ENCODE results near the gene NMT1. TPM values are rescaled to one million over a fixed set of nuclear protein-coding genes. Genes with fewer than 3 reads are reported as not detected.

The NMT1 gene
- total RNA-seq, 4 donors from 2014 or later = 63.5 to 129 (median 69.1) TPM

- Histone ChIP-seq H3K27ac (peak overlapping the region in 1 of 4 donors; percentile 19), H3K27me3 (no peaks in the 10 kb centered on the region), H3K36me3 (peaks cover 0 to 97% of the 10 kb centered on the region in 2 donors), H3K9me3 (no peaks in the 10 kb centered on the region), H3K4me1 (peaks cover 0 to 50% (median 4%) of the 10 kb centered on the region in 3 donors), H3K4me3 (no peak overlapping the region)
- 76% methylated on average over 4 of the region's 8 CpGs; no CpG with 5 or more reads in 1 of the 2 donors for WGBS, 2 donors (ENCODE audit: low coverage in 1 of 2)
- TF ChIP-seq EP300 (IDR thresholded peaks at IDR 0.05) (no peak), POLR2A (IDR thresholded peaks at IDR 0.05) (no peak), POLR2AphosphoS5 (IDR thresholded peaks at IDR 0.05) (no peak)
- TF ChIP-seq, protein P1, sequence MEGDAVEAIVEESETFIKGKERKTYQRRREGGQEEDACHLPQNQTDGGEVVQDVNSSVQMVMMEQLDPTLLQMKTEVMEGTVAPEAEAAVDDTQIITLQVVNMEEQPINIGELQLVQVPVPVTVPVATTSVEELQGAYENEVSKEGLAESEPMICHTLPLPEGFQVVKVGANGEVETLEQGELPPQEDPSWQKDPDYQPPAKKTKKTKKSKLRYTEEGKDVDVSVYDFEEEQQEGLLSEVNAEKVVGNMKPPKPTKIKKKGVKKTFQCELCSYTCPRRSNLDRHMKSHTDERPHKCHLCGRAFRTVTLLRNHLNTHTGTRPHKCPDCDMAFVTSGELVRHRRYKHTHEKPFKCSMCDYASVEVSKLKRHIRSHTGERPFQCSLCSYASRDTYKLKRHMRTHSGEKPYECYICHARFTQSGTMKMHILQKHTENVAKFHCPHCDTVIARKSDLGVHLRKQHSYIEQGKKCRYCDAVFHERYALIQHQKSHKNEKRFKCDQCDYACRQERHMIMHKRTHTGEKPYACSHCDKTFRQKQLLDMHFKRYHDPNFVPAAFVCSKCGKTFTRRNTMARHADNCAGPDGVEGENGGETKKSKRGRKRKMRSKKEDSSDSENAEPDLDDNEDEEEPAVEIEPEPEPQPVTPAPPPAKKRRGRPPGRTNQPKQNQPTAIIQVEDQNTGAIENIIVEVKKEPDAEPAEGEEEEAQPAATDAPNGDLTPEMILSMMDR (IDR thresholded peaks at IDR 0.05) = no peak
- no peak for ATAC-seq
Observed at GRCh38 chr17:45104029-45104428, 42.9 kb downstream of the NMT1 start.

GRCh38 chr17:45104497-45104896 is 43.4 kb downstream of the NMT1 start:
- Histone ChIP-seq H3K4me3 (no peak overlapping the region), H3K9me3 (no peaks in the 10 kb centered on the region), H3K4me1 (peaks cover 0 to 50% (median under 1%) of the 10 kb centered on the region in 3 donors), H3K27ac (peak overlapping the region in 1 of 4 donors; percentile 19), H3K36me3 (peaks cover 0 to 99% of the 10 kb centered on the region in 2 donors), H3K27me3 (no peaks in the 10 kb centered on the region)
- TF ChIP-seq POLR2AphosphoS5 (IDR thresholded peaks at IDR 0.05) (no peak), POLR2A (IDR thresholded peaks at IDR 0.05) (no peak), EP300 (IDR thresholded peaks at IDR 0.05) (no peak)
- TF ChIP-seq, protein P1 (IDR thresholded peaks at IDR 0.05) = no peak
- WGBS, 2 donors (ENCODE audit: low coverage in 1 of 2) = 80% methylated on average over 1 of the region's 6 CpGs; no CpG with 5 or more reads in 1 of the 2 donors
- no peak for ATAC-seq

GRCh38 chr17:45104907-45105624 is 43.9 kb downstream of the NMT1 start:
- no peak for ATAC-seq
- Histone ChIP-seq H3K27me3 (no peaks in the 10 kb centered on the region), H3K4me3 (no peak overlapping the region), H3K27ac (peak overlapping the region in 2 of 4 donors; percentile 14 to 19), H3K9me3 (no peaks in the 10 kb centered on the region), H3K36me3 (peaks cover 0 to 93% of the 10 kb centered on the region in 2 donors), H3K4me1 (peaks cover 0 to 52% (median 0%) of the 10 kb centered on the region in 3 donors)
- no peak for TF ChIP-seq POLR2A (IDR thresholded peaks at IDR 0.05)
- WGBS, 2 donors (ENCODE audit: low coverage in 1 of 2) = 65% methylated on average over 4 of the region's 17 CpGs; no CpG with 5 or more reads in 1 of the 2 donors

DNA sequence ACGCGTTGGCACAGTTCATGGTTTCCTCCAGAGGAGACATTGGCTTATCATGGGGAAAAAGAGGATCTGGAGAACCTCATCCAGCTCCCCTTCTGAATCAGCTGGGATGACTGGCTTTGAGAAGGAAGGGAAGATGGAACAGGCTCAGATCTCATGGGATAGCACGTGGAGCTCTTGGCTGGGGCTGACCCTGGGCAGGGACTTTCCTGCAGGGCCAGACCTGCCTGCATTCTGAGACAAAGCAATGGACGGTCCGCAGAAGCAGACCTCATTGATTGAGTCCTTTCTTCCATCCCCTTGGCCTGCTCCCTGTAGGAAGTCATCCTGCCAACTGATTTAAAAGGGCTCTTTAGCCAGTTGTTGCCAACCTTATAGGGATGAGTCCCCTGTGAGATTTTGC is 45.0 kb downstream of the NMT1 start:
- Histone ChIP-seq H3K27me3 (no peaks in the 10 kb centered on the region), H3K9me3 (no peaks in the 10 kb centered on the region), H3K4me3 (no peak overlapping the region), H3K4me1 (peaks cover 0 to 63% (median 9%) of the 10 kb centered on the region in 3 donors), H3K36me3 (peaks cover 0 to 84% of the 10 kb centered on the region in 2 donors), H3K27ac (peak overlapping the region in 3 of 4 donors; percentile 49 to 85 (median 81))
- 83 to 100% methylated on average over 2 of the region's 5 CpGs for WGBS, 2 donors (ENCODE audit: low coverage in 1 of 2)
- no peak for ATAC-seq
- TF ChIP-seq, protein P1 (IDR thresholded peaks at IDR 0.05) = no peak
- TF ChIP-seq POLR2AphosphoS5 (IDR thresholded peaks at IDR 0.05) (no peak), EP300 (IDR thresholded peaks at IDR 0.05) (no peak), POLR2A (IDR thresholded peaks at IDR 0.05) (no peak)

DNA sequence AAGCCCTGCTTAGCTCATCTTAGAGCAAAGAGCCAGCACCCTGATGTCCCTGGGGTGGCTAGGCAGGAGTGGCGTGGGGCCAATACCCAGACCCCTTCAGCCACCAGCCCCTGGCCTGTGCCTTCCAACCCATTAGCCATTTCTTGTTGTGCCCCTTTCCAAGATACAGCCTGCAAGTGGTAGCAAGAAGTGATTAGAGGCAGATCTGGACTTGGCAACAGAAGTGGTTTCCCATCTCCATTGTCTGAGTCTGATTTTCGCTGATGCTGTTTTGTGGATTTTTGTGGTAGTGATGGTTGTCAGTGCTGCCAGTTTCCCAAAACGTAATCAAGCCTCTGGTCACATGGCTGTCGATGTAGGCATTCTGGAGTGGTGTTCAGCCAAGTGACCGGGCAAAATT is 45.5 kb downstream of the NMT1 start:
- Histone ChIP-seq H3K27ac (peak overlapping the region in 3 of 4 donors; percentile 49 to 85 (median 81)), H3K27me3 (no peaks in the 10 kb centered on the region), H3K4me1 (peaks cover 0 to 67% (median 11%) of the 10 kb centered on the region in 3 donors), H3K9me3 (no peaks in the 10 kb centered on the region), H3K36me3 (peaks cover 0 to 80% of the 10 kb centered on the region in 2 donors), H3K4me3 (no peak overlapping the region)
- WGBS, 2 donors (ENCODE audit: low coverage in 1 of 2) = 40% methylated on average over 2 of the region's 5 CpGs; no CpG with 5 or more reads in 1 of the 2 donors
- no peak for ATAC-seq
- no peak for TF ChIP-seq POLR2A (IDR thresholded peaks at IDR 0.05)
- TF ChIP-seq, protein P1 (IDR thresholded peaks at IDR 0.05) = no peak
- no peak for TF ChIP-seq EP300 (IDR thresholded peaks at IDR 0.05)
- no peak for TF ChIP-seq POLR2AphosphoS5 (IDR thresholded peaks at IDR 0.05)
